NB4 (cell line): ENCODE data around the gene CCM2L.

Experiments used
- MAX ChIP-seq: IDR thresholded peaks from 2 replicates; pipeline ENCODE4 v1.6.1; 2011; ENCODE audit warnings: low read depth, low read length
- POLR2A ChIP-seq: IDR thresholded peaks from 2 replicates; pipeline ENCODE4 v1.6.1; 2011; ENCODE audit warnings: mild to moderate bottlenecking; ENCODE audit not compliant: insufficient read length; ENCODE audit errors: extremely low read depth
- TF ChIP-seq, protein P1 (sequence below): IDR thresholded peaks from one replicate; pipeline ENCODE4 v1.5.1; 2012; ENCODE audit warnings: low read depth, low read length

- TF ChIP-seq, protein P1, sequence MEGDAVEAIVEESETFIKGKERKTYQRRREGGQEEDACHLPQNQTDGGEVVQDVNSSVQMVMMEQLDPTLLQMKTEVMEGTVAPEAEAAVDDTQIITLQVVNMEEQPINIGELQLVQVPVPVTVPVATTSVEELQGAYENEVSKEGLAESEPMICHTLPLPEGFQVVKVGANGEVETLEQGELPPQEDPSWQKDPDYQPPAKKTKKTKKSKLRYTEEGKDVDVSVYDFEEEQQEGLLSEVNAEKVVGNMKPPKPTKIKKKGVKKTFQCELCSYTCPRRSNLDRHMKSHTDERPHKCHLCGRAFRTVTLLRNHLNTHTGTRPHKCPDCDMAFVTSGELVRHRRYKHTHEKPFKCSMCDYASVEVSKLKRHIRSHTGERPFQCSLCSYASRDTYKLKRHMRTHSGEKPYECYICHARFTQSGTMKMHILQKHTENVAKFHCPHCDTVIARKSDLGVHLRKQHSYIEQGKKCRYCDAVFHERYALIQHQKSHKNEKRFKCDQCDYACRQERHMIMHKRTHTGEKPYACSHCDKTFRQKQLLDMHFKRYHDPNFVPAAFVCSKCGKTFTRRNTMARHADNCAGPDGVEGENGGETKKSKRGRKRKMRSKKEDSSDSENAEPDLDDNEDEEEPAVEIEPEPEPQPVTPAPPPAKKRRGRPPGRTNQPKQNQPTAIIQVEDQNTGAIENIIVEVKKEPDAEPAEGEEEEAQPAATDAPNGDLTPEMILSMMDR, result no peak
- no peak for TF ChIP-seq POLR2A
- TF ChIP-seq MAX, result peak; percentile 59; the same call in 1 of the 2 replicates
These were observed 9.6 kb downstream of the CCM2L start for GRCh38 chr20:32019563-32020463.
